ENCODE measurements around the gene AANAT.

DNA sequence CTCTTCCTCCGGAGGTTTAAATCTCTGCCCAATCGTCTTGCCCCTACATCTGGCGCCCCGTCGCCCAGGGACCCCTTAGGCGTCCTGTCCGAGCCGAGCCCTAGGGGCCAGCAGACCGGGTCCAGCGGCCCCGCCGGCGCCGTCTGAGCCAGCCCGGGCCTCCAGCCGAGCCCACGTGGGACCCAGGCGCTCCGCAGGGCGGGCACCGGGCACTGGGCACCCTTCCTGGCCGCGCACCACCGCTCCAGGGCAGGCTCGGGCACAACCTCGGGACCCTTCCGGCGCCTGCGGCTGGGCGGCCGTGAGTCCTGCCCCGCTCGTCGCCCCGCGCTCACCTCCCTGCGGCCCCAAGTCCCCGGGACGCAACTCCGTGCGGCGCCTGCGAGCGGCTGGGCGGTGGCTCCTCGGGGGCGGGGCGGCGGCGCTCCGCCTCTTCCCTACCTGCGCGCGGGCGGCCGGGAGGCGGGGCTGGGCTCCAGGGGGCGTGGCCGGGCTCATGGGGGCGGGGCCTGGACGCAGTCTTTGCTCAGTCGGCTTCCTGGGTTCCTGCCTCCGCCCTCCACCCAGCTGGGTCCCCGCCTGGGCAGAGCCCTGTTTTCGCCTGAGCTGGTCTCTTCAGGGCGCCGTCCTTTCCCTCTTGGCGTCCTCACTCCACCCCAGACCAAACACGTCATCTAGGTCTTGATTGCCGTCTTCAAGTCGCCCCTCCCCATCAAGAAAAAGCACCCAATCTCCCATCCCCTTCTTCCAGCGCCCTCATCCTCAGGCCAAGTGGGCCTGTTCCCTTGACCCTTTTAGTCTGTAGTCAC is 33.8 kb downstream of the AANAT start, which contains the start of gene RHBDF2:
- TF ChIP-seq POLR2AphosphoS5 (IDR thresholded peaks at IDR 0.05) (peak; percentile 48 to 85 (median 83)), CTCF (IDR thresholded peaks at IDR 0.05) (no peak), EP300 (IDR thresholded peaks at IDR 0.05; ENCODE audit: low read depth) (no peak)

All from transverse colon (tissue), 4 donors.